Heart left ventricle (tissue), 16 donors: ENCODE measurements around the gene MCC. TPM values are rescaled to one million over a fixed set of nuclear protein-coding genes. Genes with fewer than 3 reads are reported as not detected.

Source experiments
- ATAC-seq, 4 donors: fragments of 200-7000 bp; cut with Tn5 transposase; one replicate each; pipeline ENCODE4 v1.9.1; 2020 to 2022; ENCODE audit warnings: moderate library complexity in 4 of 4, mild to moderate bottlenecking in 3 of 4, moderate number of reproducible peaks in 1 of 4
- DNase-seq, 5 donors: peaks; one replicate each; pipeline ENCODE4 v3.0.0-alpha.2; 2020
- H3K27ac ChIP-seq, 12 donors: fragments of 200-600 bp; sonication (generic) in 4 of 12; one replicate each; pipeline versions ENCODE4 v1.5.0 to v1.8.0; 2016 to 2022; ENCODE audit warnings: mild to moderate bottlenecking in 2 of 12
- H3K27me3 ChIP-seq, 9 donors: fragments of 200-600 bp; sonication (generic) in 2 of 9; one replicate each; pipeline versions ENCODE4 v1.5.1 to v1.8.0; 2016 to 2022; ENCODE audit warnings: mild to moderate bottlenecking in 3 of 9
- H3K36me3 ChIP-seq, 9 donors: fragments of 200-600 bp; sonication (generic) in 2 of 9; one replicate each; pipeline versions ENCODE4 v1.5.0 to v1.8.0; 2018 to 2022; ENCODE audit warnings: mild to moderate bottlenecking in 2 of 9
- H3K4me1 ChIP-seq, 12 donors: fragments of 200-600 bp; sonication (generic) in 4 of 12; one replicate each; pipeline versions ENCODE4 v1.5.0 to v1.8.0; 2016 to 2022; ENCODE audit warnings: mild to moderate bottlenecking in 3 of 12
- H3K4me3 ChIP-seq, 12 donors: fragments of 200-600 bp; sonication (generic) in 4 of 12; one replicate each; pipeline versions ENCODE4 v1.5.0 to v1.8.0; 2017 to 2022; ENCODE audit warnings: mild to moderate bottlenecking in 9 of 12, moderate library complexity in 4 of 12
- H3K9me3 ChIP-seq, 12 donors: fragments of 200-600 bp; sonication (generic) in 4 of 12; one replicate each; pipeline versions ENCODE4 v1.5.0 to v1.8.0; 2016 to 2022; ENCODE audit warnings: mild to moderate bottlenecking in 1 of 12
- CTCF ChIP-seq, 12 donors: fragments of 200-600 bp; sonication (generic) in 4 of 12; IDR thresholded peaks; one replicate each; pipeline versions ENCODE4 v1.5.0 to v1.8.0; 2018 to 2022; ENCODE audit warnings: antibody characterized with exemption in 12 of 12, mild to moderate bottlenecking in 5 of 12
- POLR2A ChIP-seq, 2 donors: fragments of 450-650 bp; IDR thresholded peaks; one replicate each; pipeline ENCODE4 v1.6.1; 2017; ENCODE audit warnings: antibody characterized with exemption in 2 of 2, mild to moderate bottlenecking in 2 of 2, moderate library complexity in 2 of 2
- WGBS, 4 donors: extraction: QIAGEN DNeasy Blood & Tissue Kit in 2 of 4; methylation state at CpG; one replicate each; pipeline versions ENCODE4 v1.1.5 to v1.1.7; 2013 to 2018; 5-methylcytosine and 5-hydroxymethylcytosine counted together
- intact Hi-C, 10 donors: fragments of 100-400 bp; cut with DNase I; formaldehyde crosslinking; loops; one replicate each; pipeline versions ENCODE4 v1.11.1 to v1.14.2; 2022
- polyA plus RNA-seq, 2 donors: library from polyadenylated mRNA; stranded (reverse); fragments of 200-250 nt; gene quantifications; one replicate each; pipeline ENCODE4 v1.2.3, GENCODE V29; 2013
- total RNA-seq, 9 donors: library from RNA; depleted of rRNA in 2 of 9; stranded (reverse); fragments of >200 nt in 2 of 9; fragmentation: NEBNext Ultra II Directional in 3 of 9; extraction: Animal tissue kit (Norgen Biotek cat#: 25700) in 3 of 9; gene quantifications; one replicate each; pipeline versions ENCODE4 v1.1.0 to v1.2.4, GENCODE V29; 2016 to 2023
- donor health status: ischemic (EF 13 %, LVEDD 7.1; RV severe dilation, severe dysfunction).
- donor health status: healthy with polysubstance abuse.
- donor health status: DM: no; HTN: yes; CAD: no.
- donor health status: DM: no; HTN: no; CAD: no.
- donor health status: ischemic (EF 25% LVEDD 6.9; RV normal size, moderate dysfunction).
- donor health status: ischemic (EF 25% LVEDD 5.7; RV mildly dilated, moderate dysfunction).
- donor health status: healthy.
- donor health status: DM: yes; HTN: yes; CAD: no.
- donor health status: ischemic (EF 35%, LVEDD 5.7; RV mildly dilated, moderate dysfunction).
- donor health status: nonischemic (EF 11% LVEDD 7.7; RV severe dilation, severe dysfunction).
- donor health status: DM: yes; HTN: yes; CAD: no.
- donor health status: PGD.
- donor health status: ischemic (EF 29% LVEDD 5.4; RV normal size, mild dysfunction).
- donor health status: nonischemic (EF 23%, LVEDD 6.1; RV moderate dilation, normal function).

MCC gene
- total and polyA plus RNA-seq, 11 donors, result 6.1 to 33.8 (median 24.3) TPM

- Histone ChIP-seq H3K27me3 (no peaks in the 10 kb centered on the region), H3K36me3 (no peaks in the 10 kb centered on the region), H3K4me3 (no peak overlapping the region), H3K9me3 (no peaks in the 10 kb centered on the region), H3K4me1 (peaks cover 0 to 89% (median 44%) of the 10 kb centered on the region in 12 donors), H3K27ac (no peak overlapping the region)
- no peak for ATAC-seq
- WGBS, 4 donors, result 74 to 76% (median 76%) methylated on average over 5 of the region's 5 CpGs
- no peak for DNase-seq
- intact Hi-C loops, result no loop called here
- no peak for TF ChIP-seq CTCF (IDR thresholded peaks at IDR 0.05)
Observed at GRCh38 chr5:113199122-113199905, 288.9 kb downstream of the MCC start.

- WGBS, 4 donors, result 73 to 86% (median 78%) methylated on average over 7 of the region's 7 CpGs
- intact Hi-C loops, result no loop called here
- no peaks in the 10 kb centered on the region for H3K27me3 ChIP-seq
- H3K9me3 ChIP-seq, result peaks cover 0 to 8% (median 0%) of the 10 kb centered on the region in 12 donors
- TF ChIP-seq POLR2A (IDR thresholded peaks at IDR 0.05) (no peak), CTCF (IDR thresholded peaks at IDR 0.05) (no peak)
- DNase-seq (no peak), ATAC-seq (peak in 1 of 4 donors; percentile 37)
- H3K27ac ChIP-seq, result no peak overlapping the region
- H3K36me3 ChIP-seq, result peaks cover 0 to 2% (median 0%) of the 10 kb centered on the region in 9 donors
- peaks cover 0 to 74% (median 33%) of the 10 kb centered on the region in 12 donors for H3K4me1 ChIP-seq
- H3K4me3 ChIP-seq, result no peak overlapping the region
Observed at GRCh38 chr5:113197456-113198200, 290.6 kb downstream of the MCC start.

GRCh38 chr5:113195771-113196170 lies 292.5 kb downstream of the MCC start:
- no peaks in the 10 kb centered on the region for H3K27me3 ChIP-seq
- 87 to 94% (median 92%) methylated on average over 4 of the region's 4 CpGs for WGBS, 4 donors
- peaks cover 0 to 11% (median 0%) of the 10 kb centered on the region in 12 donors for H3K9me3 ChIP-seq
- intact Hi-C loops, result no loop called here
- TF ChIP-seq POLR2A (IDR thresholded peaks at IDR 0.05), result no peak
- TF ChIP-seq CTCF (IDR thresholded peaks at IDR 0.05), result no peak
- peaks cover 0 to 5% (median 0%) of the 10 kb centered on the region in 9 donors for H3K36me3 ChIP-seq
- peaks cover 0 to 58% (median 19%) of the 10 kb centered on the region in 12 donors for H3K4me1 ChIP-seq
- no peak for ATAC-seq
- no peak for DNase-seq
- H3K27ac ChIP-seq, result no peak overlapping the region
- no peak overlapping the region for H3K4me3 ChIP-seq

GRCh38 chr5:113195251-113195650 lies 293.0 kb downstream of the MCC start:
- Histone ChIP-seq H3K36me3 (peaks cover 0 to 7% (median 0%) of the 10 kb centered on the region in 9 donors), H3K4me3 (no peak overlapping the region), H3K27ac (no peak overlapping the region), H3K9me3 (peaks cover 0 to 11% (median 0%) of the 10 kb centered on the region in 12 donors), H3K4me1 (peaks cover 0 to 56% (median 14%) of the 10 kb centered on the region in 12 donors), H3K27me3 (no peaks in the 10 kb centered on the region)
- no peak for DNase-seq
- no peak for TF ChIP-seq POLR2A (IDR thresholded peaks at IDR 0.05)
- no peak for TF ChIP-seq CTCF (IDR thresholded peaks at IDR 0.05)
- whole genome bisulfite sequencing, 4 donors, result 94 to 97% (median 96%) methylated on average over 3 of the region's 3 CpGs
- intact Hi-C loops, result no loop called here
- no peak for ATAC-seq
